Measurements from ENCODE around the gene ZBTB24. TPM values are rescaled to one million over a fixed set of nuclear protein-coding genes. Genes with fewer than 3 reads are reported as not detected.

Gene ZBTB24
- total RNA-seq, 1 donor from 2014 or later: 8.2 TPM

- Histone ChIP-seq H3K9me3 (no peaks in the 10 kb centered on the region), H3K4me1 (no peaks in the 10 kb centered on the region), H3K27me3 (ENCODE audit: low read depth) (no peaks in the 10 kb centered on the region), H3K36me3 (peaks cover 66% of the 10 kb centered on the region), H3K4me3 (no peak overlapping the region), H3K27ac (no peak overlapping the region)
- intact Hi-C loops (cut with DNase I): no loop called here
- TF ChIP-seq CTCF (IDR thresholded peaks at IDR 0.05): no peak
- ATAC-seq (peak in 1 of 2 donors; percentile 14), DNase-seq (no peak)
These were observed 35.0 kb downstream of the ZBTB24 start for GRCh38 chr6:109447878-109448555.

- peaks cover 8% of the 10 kb centered on the region for H3K4me1 ChIP-seq
- no peak overlapping the region for H3K4me3 ChIP-seq
- no peak overlapping the region for H3K27ac ChIP-seq
- no peaks in the 10 kb centered on the region for H3K27me3 ChIP-seq (ENCODE audit: low read depth)
- H3K9me3 ChIP-seq: no peaks in the 10 kb centered on the region
- TF ChIP-seq CTCF (IDR thresholded peaks at IDR 0.05): no peak
- ATAC-seq (no peak), DNase-seq (no peak)
- intact Hi-C loops (cut with DNase I): no loop called here
- H3K36me3 ChIP-seq: peaks cover 63% of the 10 kb centered on the region
These were observed 35.9 kb downstream of the ZBTB24 start for GRCh38 chr6:109447087-109447486.

- no peak for TF ChIP-seq CTCF (IDR thresholded peaks at IDR 0.05)
- Histone ChIP-seq H3K27me3 (ENCODE audit: low read depth) (no peaks in the 10 kb centered on the region), H3K4me3 (no peak overlapping the region), H3K9me3 (no peaks in the 10 kb centered on the region), H3K4me1 (peaks cover 14% of the 10 kb centered on the region), H3K27ac (no peak overlapping the region), H3K36me3 (peaks cover 58% of the 10 kb centered on the region)
- DNase-seq (no peak), ATAC-seq (no peak)
- intact Hi-C loops (cut with DNase I): no loop called here
These were observed 36.5 kb downstream of the ZBTB24 start for GRCh38 chr6:109446541-109446940.

- no peak for ATAC-seq
- Histone ChIP-seq H3K36me3 (peaks cover 53% of the 10 kb centered on the region), H3K27me3 (ENCODE audit: low read depth) (no peaks in the 10 kb centered on the region), H3K9me3 (no peaks in the 10 kb centered on the region), H3K27ac (no peak overlapping the region), H3K4me1 (peaks cover 17% of the 10 kb centered on the region), H3K4me3 (no peak overlapping the region)
- DNase-seq: no peak
- intact Hi-C loops (cut with DNase I): no loop called here
- TF ChIP-seq CTCF (IDR thresholded peaks at IDR 0.05): no peak
These were observed 36.9 kb downstream of the ZBTB24 start for GRCh38 chr6:109446072-109446471.

- no peaks in the 10 kb centered on the region for H3K27me3 ChIP-seq (ENCODE audit: low read depth)
- H3K4me1 ChIP-seq: peaks cover 17% of the 10 kb centered on the region
- no peak overlapping the region for H3K27ac ChIP-seq
- no peak overlapping the region for H3K4me3 ChIP-seq
- peaks cover 49% of the 10 kb centered on the region for H3K36me3 ChIP-seq
- no peak for TF ChIP-seq CTCF (IDR thresholded peaks at IDR 0.05)
- DNase-seq (no peak), ATAC-seq (no peak)
- intact Hi-C loops (cut with DNase I): no loop called here
- H3K9me3 ChIP-seq: no peaks in the 10 kb centered on the region
These were observed 37.6 kb downstream of the ZBTB24 start for GRCh38 chr6:109445382-109445781.

Data from lower lobe of right lung (tissue), 2 donors.